Liver (tissue), 3 donors: Measurements from ENCODE around the gene DUS3L.

Experiments
- FOXA1 ChIP-seq: IDR thresholded peaks from 2 replicates; pipeline ENCODE4 v1.6.1; 2016; ENCODE audit warnings: antibody characterized with exemption
- GABPA ChIP-seq, 2 donors: IDR thresholded peaks in 1 of 2; conservative IDR thresholded peaks in 1 of 2; 2 replicates each; pipeline ENCODE4 v1.6.1; 2016; ENCODE audit warnings: antibody characterized with exemption in 2 of 2, mild to moderate bottlenecking in 1 of 2, moderate library complexity in 1 of 2
- HNF4G ChIP-seq: IDR thresholded peaks from 2 replicates; pipeline ENCODE4 v1.6.1; 2016; ENCODE audit warnings: antibody characterized with exemption
- JUND ChIP-seq, 2 donors: IDR thresholded peaks; 2 replicates each; pipeline ENCODE4 v1.6.1; 2016; ENCODE audit warnings: antibody characterized with exemption in 2 of 2
- MAX ChIP-seq: IDR thresholded peaks from 2 replicates; pipeline ENCODE4 v1.6.1; 2016; ENCODE audit warnings: antibody characterized with exemption
- RAD21 ChIP-seq, 2 donors: IDR thresholded peaks; 2 replicates each; pipeline ENCODE4 v1.6.1; 2016; ENCODE audit warnings: antibody characterized with exemption in 2 of 2, mild to moderate bottlenecking in 2 of 2
- RXRA ChIP-seq, 2 donors: IDR thresholded peaks; 2 replicates each; pipeline ENCODE4 v1.6.1; 2017 to 2018; ENCODE audit warnings: antibody characterized with exemption in 2 of 2, mild to moderate bottlenecking in 1 of 2
- SP1 ChIP-seq: IDR thresholded peaks from 2 replicates; pipeline ENCODE4 v1.6.1; 2018; ENCODE audit warnings: antibody characterized with exemption, mild to moderate bottlenecking
- TAF1 ChIP-seq: conservative IDR thresholded peaks from 2 replicates; pipeline ENCODE4 v1.6.1; 2016; ENCODE audit warnings: antibody characterized with exemption, mild to moderate bottlenecking
- YY1 ChIP-seq: IDR thresholded peaks from 2 replicates; pipeline ENCODE4 v1.6.1; 2016; ENCODE audit warnings: antibody characterized with exemption, mild to moderate bottlenecking
- ZBTB33 ChIP-seq: IDR thresholded peaks from 2 replicates; pipeline ENCODE4 v1.6.1; 2016; ENCODE audit warnings: antibody characterized with exemption
- TF ChIP-seq, protein P1 (sequence below): fragments of 150-350 bp; IDR thresholded peaks from 2 replicates; pipeline ENCODE4 v1.5.1; 2017; ENCODE audit warnings: improper control_type of control experiment, low read depth, low read length; ENCODE audit not compliant: missing input control
- TF ChIP-seq, protein P2 (sequence below): IDR thresholded peaks from 2 replicates; pipeline ENCODE4 v1.6.1; 2016; ENCODE audit warnings: antibody characterized with exemption, mild to moderate bottlenecking
- donor health status: healthy.
- donor health status: healthy.

GRCh38 chr19:5790559-5791520 lies at the start of gene DUS3L:
- TF ChIP-seq SP1: peak; percentile 49
- TF ChIP-seq, protein P1, sequence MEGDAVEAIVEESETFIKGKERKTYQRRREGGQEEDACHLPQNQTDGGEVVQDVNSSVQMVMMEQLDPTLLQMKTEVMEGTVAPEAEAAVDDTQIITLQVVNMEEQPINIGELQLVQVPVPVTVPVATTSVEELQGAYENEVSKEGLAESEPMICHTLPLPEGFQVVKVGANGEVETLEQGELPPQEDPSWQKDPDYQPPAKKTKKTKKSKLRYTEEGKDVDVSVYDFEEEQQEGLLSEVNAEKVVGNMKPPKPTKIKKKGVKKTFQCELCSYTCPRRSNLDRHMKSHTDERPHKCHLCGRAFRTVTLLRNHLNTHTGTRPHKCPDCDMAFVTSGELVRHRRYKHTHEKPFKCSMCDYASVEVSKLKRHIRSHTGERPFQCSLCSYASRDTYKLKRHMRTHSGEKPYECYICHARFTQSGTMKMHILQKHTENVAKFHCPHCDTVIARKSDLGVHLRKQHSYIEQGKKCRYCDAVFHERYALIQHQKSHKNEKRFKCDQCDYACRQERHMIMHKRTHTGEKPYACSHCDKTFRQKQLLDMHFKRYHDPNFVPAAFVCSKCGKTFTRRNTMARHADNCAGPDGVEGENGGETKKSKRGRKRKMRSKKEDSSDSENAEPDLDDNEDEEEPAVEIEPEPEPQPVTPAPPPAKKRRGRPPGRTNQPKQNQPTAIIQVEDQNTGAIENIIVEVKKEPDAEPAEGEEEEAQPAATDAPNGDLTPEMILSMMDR: no peak
- TF ChIP-seq YY1: peak; percentile 89
- peak; percentile 65 for TF ChIP-seq ZBTB33
- TF ChIP-seq MAX: peak; percentile 99
- peak; percentile 55 to 63 for TF ChIP-seq RXRA (IDR thresholded peaks at IDR 0.05)
- peak; percentile 84 to 95 for TF ChIP-seq GABPA (IDR thresholded peaks at IDR 0.05 in 1 of 2, conservative IDR thresholded peaks at IDR 0.05 in 1 of 2)
- no peak for TF ChIP-seq RAD21 (IDR thresholded peaks at IDR 0.05)
- TF ChIP-seq HNF4G: no peak
- peak; percentile 67 for TF ChIP-seq TAF1
- TF ChIP-seq JUND (IDR thresholded peaks at IDR 0.05): peak in 1 of 2 donors; percentile 14
- TF ChIP-seq, protein P2, sequence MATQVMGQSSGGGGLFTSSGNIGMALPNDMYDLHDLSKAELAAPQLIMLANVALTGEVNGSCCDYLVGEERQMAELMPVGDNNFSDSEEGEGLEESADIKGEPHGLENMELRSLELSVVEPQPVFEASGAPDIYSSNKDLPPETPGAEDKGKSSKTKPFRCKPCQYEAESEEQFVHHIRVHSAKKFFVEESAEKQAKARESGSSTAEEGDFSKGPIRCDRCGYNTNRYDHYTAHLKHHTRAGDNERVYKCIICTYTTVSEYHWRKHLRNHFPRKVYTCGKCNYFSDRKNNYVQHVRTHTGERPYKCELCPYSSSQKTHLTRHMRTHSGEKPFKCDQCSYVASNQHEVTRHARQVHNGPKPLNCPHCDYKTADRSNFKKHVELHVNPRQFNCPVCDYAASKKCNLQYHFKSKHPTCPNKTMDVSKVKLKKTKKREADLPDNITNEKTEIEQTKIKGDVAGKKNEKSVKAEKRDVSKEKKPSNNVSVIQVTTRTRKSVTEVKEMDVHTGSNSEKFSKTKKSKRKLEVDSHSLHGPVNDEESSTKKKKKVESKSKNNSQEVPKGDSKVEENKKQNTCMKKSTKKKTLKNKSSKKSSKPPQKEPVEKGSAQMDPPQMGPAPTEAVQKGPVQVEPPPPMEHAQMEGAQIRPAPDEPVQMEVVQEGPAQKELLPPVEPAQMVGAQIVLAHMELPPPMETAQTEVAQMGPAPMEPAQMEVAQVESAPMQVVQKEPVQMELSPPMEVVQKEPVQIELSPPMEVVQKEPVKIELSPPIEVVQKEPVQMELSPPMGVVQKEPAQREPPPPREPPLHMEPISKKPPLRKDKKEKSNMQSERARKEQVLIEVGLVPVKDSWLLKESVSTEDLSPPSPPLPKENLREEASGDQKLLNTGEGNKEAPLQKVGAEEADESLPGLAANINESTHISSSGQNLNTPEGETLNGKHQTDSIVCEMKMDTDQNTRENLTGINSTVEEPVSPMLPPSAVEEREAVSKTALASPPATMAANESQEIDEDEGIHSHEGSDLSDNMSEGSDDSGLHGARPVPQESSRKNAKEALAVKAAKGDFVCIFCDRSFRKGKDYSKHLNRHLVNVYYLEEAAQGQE: peak; percentile 68
- no peak for TF ChIP-seq FOXA1
